Activated CD8-positive, alpha-beta memory T cell treated with anti-CD3 and anti-CD28 coated beads, Interleukin-2, amount 50 U/mL, for 24 hours (primary cell): Measurements from ENCODE around the gene ZNF274.
A peak's percentile ranks its signal among the peaks of the same experiment; 100 is the strongest.
"Not testable (repeated sequence)": the region's sequence is repeated elsewhere in the genome, so short reads cannot be mapped to it uniquely, and the experiment has no call there.

Experiments
- DNase-seq: peaks from one replicate; pipeline ENCODE4 v3.0.0-alpha.2; 2020; ENCODE audit errors: extremely low read depth

The ZNF274 gene

DNA sequence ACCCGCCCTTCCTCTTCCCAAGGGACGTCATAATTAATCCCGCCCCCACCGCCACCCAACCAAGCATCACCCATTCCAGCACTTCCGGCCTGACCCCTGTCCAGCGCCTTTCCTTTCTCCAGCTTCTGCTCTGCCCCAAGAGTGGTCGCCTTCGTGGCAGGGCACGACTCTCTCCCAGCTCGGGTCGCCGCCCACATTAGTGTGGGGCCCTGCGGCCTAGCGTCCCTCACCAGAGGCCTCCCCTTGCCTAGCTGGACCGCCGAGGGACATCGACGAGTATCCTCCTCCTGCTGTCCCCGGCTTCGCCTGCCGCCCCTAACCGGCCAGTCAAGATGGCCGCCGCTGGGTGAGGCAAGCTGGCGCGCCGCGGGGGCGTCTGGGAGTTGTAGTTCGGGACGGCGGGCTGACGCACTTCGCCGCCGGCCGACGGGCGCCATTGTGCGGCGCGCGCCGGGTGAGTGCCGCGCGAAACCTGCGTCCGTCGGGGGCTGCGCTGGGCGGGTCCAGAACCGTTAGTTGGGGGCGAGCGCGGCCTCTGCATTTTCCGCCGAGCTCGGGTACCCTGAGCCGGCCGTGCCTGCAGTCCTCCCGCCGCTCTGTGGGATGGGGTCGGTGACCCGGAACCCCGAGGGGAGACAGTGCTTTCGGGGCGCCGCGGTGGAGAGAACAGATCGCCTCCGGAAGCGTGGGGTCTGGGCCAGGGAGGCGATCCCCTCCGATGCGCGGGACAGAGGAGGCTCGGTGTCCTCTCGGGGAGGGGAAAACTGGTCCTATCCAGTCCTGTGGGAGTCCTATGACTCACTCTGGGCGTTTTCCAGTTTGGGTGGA, at the start of gene ZNF274:
Gene ZNF274 (plus strand): TSS at position 73 of the 828 bp plus-strand sequence. CDS start 905 bp downstream, outside the sequence.
- peak; percentile 71 for DNase-seq

DNA sequence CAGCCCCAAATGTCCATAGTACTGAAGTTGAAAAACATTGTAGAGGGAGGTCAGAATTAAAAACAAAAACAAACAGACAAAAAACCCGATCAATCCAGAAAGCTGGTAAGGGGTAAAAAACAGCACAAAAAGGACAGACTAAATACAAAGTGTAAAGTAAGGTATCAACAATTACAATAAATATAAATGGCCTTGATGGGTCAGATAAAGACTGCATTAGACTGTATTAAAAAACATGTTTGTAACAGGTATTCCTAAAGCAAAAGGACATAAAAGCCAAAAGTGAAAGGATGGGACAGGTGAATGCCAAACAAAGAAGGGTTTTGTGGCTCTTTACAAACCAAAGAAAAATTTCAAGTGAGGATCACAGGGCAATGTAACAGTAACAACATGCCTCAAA, 48.6 kb upstream of the ZNF274 start:
- DNase-seq: no peak

DNA sequence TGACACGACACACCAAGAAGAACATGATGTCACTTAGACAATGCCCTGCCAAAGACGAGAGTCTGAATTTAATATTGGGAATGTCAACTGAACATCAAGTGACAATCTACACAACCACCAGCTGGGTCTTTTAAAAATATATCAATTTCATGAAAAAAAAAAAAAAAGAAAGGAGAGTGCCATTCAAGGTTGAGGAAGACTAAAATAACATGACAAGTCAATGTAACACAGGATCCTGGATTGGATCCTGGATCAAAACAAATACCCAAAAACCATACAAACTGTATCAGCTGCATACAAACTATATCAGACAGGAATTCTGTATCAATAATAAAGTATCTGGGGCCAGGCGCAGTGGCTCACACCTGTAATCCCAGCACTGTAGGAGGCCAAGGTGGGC, 37.0 kb upstream of the ZNF274 start:
- DNase-seq: no peak

DNA sequence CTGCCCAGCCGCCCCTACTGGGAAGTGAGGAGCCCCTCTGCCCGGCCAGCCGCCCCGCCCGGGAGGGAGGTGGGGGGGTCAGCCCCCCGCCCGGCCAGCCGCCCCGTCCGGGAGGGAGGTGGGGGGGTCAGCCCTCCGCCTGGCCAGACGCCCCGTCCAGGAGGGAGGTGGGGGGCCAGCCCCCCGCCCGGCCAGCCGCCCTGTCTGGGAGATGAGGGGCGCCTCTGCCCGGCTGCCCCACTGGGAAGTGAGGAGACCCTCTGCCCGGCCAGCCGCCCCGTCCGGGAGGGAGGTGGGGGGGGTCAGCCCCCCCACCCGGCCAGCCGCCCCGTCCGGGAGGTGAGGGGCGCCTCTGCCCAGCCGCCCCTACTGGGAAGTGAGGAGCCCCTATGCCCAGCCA, 35.4 kb upstream of the ZNF274 start:
- not testable (repeated sequence) for DNase-seq

DNA sequence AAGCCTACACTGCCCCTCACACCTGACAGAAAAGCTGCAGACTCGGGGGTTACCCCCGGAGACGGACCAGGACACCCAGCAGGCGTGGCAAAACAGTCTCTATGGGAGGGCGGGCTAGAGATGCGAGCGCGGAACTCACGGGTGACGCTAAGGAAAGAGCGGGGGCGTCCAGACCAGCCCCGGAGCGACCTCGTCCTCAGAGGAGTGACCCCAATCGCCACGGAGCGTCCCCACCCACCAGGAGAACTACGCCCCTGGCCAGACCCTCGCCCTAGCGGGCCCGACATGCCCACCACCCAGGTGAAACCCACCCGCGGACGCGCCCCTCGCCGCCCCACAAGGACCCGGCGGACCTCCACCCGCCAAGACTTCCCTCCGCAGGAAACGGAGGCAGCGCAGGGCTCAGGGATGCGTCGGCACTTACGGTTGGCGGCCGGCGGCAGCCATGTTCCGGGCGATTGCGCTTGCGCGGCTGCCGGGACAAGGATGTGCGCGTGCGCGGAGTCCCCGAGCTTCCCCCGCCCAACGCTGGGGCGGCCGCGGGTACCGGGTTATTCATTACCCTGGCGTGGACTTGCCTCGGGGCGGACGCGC, 32.4 kb upstream of the ZNF274 start, which contains the start of gene ZNF329:
Gene ZNF329 (minus strand): TSS at position 462 of the 594 bp plus-strand sequence. CDS start 21,286 bp downstream, outside the sequence.
- DNase-seq: peak; percentile 87

DNA sequence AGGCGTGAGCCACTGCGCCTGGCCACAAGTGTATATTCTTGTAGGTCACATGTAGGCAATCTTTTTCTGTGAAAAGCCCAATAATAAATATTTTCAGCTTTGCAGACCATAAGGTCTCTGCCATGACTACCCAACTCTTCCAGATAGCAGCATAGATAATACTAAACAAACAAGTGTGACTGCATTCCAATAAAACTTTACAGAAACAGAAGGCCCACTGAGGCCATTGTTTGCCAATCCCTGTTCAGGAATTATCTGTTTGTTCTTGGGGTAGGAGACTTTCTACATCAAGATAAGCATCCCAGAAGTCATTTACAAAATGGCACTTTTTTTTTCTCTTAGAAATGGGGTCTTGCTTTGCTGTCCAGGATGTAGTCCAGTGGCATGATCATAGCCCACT, 29.5 kb upstream of the ZNF274 start:
- no peak for DNase-seq

DNA sequence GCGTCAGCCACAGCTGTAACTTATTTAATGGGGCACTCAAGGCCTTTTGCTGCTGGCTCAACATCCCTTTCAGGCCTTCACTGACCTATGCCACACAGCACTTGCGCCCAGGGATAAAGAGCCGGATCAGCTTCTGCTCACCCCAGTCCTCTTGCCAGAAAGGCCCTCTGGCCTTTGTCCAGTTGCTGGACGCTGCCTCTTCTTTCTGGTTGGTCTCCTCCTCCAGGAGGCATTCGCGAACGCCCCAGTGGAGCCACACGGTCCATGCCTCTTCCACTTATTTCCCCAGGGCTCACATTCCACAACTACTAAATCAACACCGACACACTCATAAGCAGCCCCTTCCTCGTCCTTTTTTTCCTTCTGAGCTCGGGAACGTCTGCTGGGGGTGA, 28.6 kb upstream of the ZNF274 start:
- no peak for DNase-seq

DNA sequence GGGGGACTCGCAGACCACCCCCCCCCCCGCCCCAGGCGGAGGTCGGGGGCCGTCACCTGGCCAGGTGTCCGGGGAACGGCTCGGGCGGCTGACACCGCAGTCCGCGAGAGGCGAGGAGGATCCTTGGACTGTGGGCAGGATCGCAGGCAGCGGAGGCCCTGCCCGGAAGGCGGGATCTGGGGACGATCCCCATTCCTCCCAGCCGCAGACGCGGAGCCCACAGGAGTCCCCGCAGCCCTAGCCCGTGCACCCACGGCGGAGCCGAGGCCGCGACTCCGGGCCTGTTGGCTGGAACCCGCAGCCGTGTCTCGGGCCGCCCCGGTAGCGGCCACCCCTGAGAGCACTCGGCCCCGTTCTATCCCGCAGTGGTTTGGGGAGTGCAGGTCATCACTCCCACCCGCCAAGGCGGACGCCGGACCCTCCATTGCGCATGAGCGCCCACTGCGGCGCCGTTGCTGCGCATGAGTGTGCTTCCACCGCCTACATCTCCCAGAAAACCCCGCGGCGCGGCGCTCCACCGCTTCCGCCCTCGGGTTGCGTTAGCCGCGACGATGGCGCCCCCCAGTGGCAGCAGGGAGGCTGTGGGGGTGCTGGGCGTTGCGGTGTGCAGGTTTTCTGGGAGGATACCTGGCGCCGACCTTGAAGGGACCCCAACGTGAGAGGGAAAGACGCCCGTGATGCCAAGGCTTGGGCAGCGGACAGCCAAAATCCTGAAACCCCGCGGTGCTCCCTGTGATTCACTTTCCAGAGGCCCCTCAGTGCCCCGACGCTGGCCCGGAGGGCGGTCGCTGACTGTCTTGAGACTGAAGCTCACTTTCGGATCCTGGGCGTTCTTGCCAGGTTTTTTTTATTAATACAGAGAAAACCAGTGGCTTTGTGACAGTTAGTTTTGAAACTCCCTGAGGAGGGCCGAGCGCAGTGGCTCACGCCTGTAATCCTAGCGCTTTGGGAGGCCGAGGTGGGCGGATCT, 27.9 kb upstream of the ZNF274 start:
- peak; percentile 90 for DNase-seq

DNA sequence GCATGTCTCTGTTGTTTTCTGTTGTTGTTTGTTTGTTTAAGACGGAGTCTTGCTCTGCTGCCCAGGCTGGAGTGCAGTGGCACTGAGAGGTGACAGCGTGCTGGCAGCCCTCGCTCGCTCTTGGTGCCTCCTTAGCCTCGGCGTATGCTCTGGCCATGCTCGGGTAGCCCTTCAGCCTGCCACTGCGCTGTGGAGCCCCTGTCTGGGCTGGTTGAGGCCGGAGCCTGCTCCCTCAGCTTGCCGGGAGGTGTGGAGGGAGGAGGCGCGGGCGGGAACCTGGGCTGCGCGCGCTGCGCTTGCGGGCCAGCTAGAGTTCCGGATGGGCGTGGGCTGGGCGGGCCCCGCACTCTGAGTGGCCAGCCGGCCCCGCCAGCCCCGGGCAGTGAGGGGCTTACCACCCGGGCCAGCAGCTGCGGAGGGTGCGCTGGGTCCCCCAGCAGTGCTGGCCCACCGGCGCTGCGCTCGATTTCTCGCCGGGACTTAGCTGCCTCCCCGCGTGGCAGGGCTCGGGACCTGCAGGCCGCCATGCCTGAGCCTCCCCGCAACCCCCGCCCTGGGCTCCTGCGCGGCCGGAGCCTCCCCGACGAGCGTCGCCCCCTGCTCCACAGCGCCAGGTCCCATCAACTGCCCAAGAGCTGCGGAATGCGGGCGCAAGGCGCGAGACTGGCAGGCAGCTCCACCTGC, 25.7 kb upstream of the ZNF274 start:
- no peak for DNase-seq

DNA sequence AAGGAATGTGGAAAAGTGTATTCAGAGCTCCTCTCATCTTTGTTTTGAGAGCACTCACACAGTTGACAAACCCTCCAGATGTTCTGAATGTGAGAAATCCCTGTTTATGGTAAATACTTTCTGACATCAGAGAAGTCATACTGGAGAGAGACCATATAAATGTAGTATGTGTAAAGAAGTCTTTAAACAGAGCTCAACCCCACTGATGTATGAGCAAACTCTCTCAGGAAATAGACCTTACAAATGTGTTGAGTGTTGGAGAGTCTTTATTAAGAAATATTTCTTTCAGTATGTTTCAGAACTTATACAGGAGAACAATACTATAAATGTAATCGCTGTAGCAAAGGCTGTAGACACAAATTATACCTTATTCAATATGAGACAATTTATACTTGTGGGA, 16.6 kb upstream of the ZNF274 start:
- no peak for DNase-seq

DNA sequence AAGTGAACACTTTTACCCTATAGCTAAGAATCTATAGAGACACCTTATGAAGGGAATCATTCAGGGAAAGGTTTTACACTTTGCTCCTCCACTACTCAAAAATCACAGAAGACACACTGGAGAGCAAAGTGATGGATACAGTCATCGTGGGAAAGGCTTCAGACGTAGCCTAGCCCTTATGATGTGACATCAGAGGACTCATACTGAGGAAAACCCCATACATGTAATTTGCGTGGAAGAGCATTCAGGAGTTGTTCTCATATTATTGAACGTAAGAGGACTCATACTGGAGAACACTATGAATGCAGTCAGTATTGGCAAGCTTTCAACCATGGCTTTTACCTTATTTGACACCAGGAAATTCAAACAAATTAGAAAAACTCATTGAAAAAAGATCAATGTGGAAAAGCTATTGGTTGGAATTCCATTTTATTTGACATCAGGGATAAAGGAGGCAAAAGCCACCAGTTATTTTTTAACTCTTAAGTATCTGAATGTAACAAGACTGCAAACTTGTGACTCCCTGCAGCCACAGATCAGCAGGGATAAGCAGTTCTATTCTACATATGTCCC, 16.1 kb upstream of the ZNF274 start:
- no peak for DNase-seq

DNA sequence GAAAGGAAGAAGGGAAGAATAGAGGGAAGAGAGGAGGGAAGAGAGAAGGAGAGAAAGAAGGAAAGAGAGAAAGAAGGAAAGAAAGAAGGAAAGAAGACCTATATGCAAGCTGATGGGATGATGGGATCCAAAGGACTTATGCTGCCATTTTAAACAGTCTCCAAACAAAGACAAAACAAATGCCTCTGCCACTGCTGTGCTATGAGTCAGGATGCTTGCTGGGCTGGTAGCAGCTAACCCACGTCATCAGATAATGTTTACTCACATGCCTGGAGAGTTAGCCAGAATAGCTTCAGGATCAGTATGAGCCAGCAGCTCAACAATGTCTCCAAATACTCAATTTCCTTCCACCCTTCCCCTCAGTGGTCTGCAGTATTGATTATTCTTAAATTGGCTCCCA, 12.0 kb upstream of the ZNF274 start:
- DNase-seq: no peak

DNA sequence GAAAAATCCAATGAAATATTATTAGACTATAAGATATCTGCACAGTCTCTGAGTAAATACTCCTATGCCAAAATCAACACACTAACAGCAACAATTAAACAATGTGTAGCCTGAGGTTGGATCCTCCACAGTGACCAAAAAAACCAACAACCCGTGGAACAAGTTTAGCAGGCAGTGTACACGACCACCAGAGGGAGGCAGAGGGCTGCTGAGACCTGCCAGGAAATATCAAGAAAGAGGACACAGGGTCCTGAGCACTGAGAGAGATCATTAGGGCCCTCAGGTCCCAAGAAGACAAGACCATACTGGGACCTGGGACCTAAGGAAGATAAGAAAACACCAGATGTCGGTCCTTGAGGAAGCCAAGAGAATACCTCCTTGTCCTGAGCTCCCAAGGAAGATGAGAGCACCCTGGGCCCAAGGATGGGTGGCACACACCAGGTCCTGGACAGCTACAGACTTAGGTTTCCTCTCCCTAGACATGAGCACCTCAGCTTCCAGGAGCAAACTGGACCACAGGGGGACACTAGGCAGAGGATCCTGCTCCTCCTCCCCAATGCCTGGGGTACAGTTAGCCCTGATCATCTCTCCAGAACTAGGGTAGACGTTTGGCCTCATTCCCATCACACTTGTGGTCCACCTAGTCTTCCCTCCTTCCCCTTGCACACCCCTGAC, 822 bp upstream of the ZNF274 start:
- no peak for DNase-seq

DNA sequence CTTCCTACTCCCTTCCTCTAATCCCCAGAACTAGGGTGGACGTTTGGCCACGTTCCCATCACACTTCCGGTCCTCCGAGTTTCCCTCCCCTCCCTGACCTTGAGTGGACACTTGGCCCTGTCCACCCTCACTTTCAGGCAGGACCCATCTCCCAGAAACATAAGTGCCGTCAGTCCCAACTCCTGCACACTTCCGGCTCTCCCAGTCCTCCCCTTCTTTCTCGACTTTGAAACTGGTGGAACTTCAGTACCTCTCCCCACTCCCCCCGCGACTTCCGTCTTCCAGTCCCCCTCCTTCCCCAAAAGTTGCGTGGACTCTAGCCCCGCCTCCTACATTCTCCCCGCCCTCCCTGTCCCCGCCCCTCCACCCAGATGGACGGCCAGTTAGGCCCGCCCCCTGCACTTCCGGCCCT, 278 bp upstream of the ZNF274 start:
- DNase-seq: no peak

DNA sequence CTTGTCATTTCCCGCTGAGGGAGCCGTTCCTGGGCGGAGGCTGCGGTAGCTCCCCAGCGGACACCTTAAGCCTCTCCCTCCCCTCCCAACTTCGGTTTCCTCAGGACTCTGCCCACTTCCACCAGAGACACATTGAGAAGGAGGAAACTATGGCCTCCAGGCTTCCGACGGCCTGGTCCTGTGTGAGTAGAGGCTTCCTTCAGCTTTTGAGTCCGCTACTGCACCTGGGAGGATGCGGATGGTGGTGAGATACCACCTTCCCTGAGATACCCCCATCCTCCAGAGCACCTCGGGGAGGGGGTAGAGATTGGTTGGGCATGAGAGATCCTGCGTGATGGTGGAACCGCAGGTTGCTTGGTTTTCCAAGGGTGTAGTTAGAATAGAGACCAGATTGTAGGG, 955 bp downstream of the ZNF274 start:
- DNase-seq: no peak

DNA sequence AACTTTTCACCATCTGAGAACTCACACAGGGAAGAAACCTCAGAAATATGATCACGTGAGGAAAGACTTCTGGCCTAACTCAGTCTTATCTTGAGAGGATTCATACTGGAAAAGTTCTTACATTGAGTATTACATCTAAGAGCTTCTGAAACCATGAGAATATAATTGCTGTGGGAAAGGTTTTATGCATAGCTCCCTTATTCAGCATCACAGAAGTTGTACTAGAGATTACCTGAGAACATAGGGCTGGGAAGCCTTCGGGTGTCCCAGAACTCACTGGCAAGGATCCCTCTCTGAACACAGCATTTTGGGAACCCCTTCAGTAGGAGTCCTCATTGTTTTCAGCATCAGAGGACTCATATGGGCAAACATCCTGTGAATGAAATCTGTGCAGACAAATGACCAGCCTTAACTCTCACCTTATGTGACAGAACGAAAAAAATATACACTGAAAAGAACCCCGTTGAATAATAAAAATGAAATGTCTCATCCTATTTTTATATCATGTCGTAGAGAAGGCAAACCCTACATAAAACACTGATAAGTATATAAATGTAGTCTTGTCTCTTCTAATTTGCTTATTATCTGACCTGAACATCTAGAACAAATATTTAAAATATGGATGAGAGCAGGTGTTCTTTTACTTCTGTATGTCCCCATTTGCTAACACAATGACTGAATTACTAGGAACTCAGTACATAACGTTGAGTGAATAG, 14.2 kb downstream of the ZNF274 start:
- DNase-seq: no peak

DNA sequence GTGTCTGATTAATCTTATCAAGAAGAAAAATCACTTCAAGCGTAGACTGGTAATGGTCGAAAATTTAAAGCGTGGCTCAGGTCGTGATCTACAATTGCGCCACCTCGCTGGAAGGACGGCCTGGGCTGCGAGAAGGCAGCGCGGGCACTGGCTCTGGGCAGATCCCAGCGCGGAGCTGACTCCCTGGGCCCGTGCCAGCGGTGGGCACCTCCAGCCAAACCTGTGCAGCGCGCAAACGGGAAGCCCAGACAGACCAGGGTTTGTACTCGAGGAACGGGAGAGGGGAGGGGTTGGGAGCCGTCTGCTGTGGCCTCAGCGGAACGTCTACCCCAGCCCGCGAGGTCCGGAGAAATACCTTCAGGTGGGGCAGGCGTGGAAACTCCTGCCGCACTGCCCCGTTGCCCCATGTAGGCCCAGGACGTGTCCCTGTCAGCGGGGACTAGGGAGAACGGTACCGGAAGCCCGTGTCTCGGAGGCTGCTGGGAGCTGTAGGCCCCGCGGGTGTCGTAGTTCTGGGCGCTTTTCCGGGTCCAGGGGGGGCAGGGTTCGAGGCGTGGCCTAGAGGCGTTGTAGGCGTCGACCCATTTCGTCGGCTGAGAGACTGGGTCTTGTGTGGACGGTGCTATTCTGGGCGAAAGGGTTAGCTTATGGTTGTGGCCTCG, 21.1 kb downstream of the ZNF274 start:
- DNase-seq: no peak

DNA sequence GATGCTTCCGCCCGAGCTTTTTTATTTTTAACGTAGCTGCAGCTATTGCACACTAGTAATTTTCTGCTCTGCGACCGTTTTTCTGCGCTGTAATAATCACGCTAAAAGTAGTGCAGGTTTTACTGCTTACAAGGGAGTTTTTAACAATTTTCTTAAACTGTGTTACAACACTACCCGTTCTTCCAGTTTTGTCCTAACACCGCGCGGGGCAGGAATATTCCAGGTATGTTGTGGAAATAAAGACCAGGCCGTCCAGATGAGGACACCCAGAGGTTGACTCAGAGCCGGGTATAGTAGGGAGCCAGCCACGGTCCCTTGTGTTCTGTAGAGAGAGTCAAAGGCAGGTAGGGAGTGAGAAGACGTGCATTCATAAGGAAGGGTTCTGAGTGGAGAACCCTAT, 21.7 kb downstream of the ZNF274 start:
- no peak for DNase-seq

DNA sequence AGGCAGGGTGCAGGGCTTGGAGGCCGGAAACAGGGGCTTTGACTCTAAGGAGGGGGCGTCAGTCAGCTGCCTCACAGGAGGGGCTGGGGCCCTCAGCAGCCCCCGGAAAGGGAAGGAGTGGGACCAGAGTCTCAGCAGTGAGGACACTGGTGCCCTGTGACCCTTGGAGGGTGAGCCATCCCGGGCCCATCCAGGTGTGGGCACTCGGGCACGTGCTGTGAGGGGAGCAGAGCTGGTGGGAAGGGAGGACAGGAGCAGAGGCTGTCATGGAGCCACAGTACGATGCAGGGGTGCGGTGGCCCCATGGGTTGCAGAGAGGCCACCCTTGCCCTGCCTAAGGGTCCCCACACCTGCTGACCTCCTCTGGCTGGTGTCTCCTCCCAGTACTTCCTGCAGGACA, 26.7 kb downstream of the ZNF274 start:
- no peak for DNase-seq
